GM23338 (cell line): ENCODE data around the gene LRATD1. TPM values are rescaled to one million over a fixed set of nuclear protein-coding genes. Genes with fewer than 3 reads are reported as not detected.

Experiments used
- ATAC-seq: fragments of 200-7000 bp; cut with Tn5 transposase; 3 replicates; pipeline ENCODE4 v1.9.1; 2020
- DNase-seq: peaks from one replicate; pipeline ENCODE4 v3.0.0-alpha.2; 2015; ENCODE audit warnings: low spot score
- H2AFZ ChIP-seq: fragments of 200-600 bp; sonication (generic); 2 replicates; pipeline ENCODE4 v1.8.0; 2016; ENCODE audit warnings: antibody characterized with exemption, mild to moderate bottlenecking, moderate library complexity
- H3F3A ChIP-seq: fragments of 200-600 bp; sonication (generic); replicated peaks from 2 replicates; pipeline ENCODE4 v1.8.0; 2017; ENCODE audit warnings: antibody characterized with exemption, mixed run types, low read depth
- H3K27ac ChIP-seq: fragments of 200-600 bp; sonication (generic); 2 replicates; pipeline ENCODE4 v1.6.1; 2016; ENCODE audit warnings: low read depth
- H3K27me3 ChIP-seq: fragments of 200-600 bp; sonication (generic); 2 replicates; pipeline ENCODE4 v1.8.0; 2016; ENCODE audit warnings: mild to moderate bottlenecking, mixed run types, moderate library complexity; ENCODE audit not compliant: insufficient read depth
- H3K36me3 ChIP-seq: fragments of 200-600 bp; sonication (generic); 2 replicates; pipeline ENCODE4 v1.8.0; 2016; ENCODE audit warnings: mild to moderate bottlenecking; ENCODE audit not compliant: insufficient read depth
- H3K4me1 ChIP-seq: fragments of 200-600 bp; sonication (generic); 2 replicates; pipeline ENCODE4 v1.8.0; 2016; ENCODE audit warnings: mild to moderate bottlenecking, moderate library complexity; ENCODE audit not compliant: insufficient read depth
- H3K4me2 ChIP-seq: fragments of 200-600 bp; sonication (generic); 2 replicates; pipeline ENCODE4 v1.7.1; 2017; ENCODE audit warnings: mixed run types
- H3K4me3 ChIP-seq: fragments of 200-600 bp; sonication (generic); 2 replicates; pipeline ENCODE4 v1.6.1; 2016; ENCODE audit warnings: mixed run types
- H3K79me2 ChIP-seq: fragments of 200-600 bp; sonication (generic); replicated peaks from 2 replicates; pipeline ENCODE4 v1.8.0; 2017; ENCODE audit warnings: mild to moderate bottlenecking; ENCODE audit not compliant: insufficient read depth
- H3K9me2 ChIP-seq: fragments of 200-600 bp; sonication (generic); 2 replicates; pipeline ENCODE4 v1.8.0; 2017; ENCODE audit not compliant: insufficient read depth
- H4K20me1 ChIP-seq: fragments of 200-600 bp; sonication (generic); replicated peaks from 2 replicates; pipeline ENCODE4 v1.8.0; 2017; ENCODE audit warnings: mild to moderate bottlenecking; ENCODE audit not compliant: insufficient read depth
- H3K27ac Mint-ChIP-seq: 2 replicates; pipeline ENCODE4 v1.8.0; 2020; ENCODE audit warnings: inconsistent platforms, mild to moderate bottlenecking, moderate library complexity, mixed read lengths
- H3K27me3 Mint-ChIP-seq: 3 replicates; pipeline ENCODE4 v1.8.0; 2022; ENCODE audit warnings: low read depth, mild to moderate bottlenecking, moderate library complexity, mixed read lengths, inconsistent platforms; ENCODE audit not compliant: insufficient read depth, poor library complexity
- H3K36me3 Mint-ChIP-seq: 3 replicates; pipeline ENCODE4 v1.8.0; 2021; ENCODE audit warnings: low read depth, mild to moderate bottlenecking, inconsistent platforms, moderate library complexity, mixed read lengths
- H3K4me1 Mint-ChIP-seq: 3 replicates; pipeline ENCODE4 v1.8.0; 2020; ENCODE audit warnings: mild to moderate bottlenecking, inconsistent platforms, mixed read lengths
- H3K4me3 Mint-ChIP-seq: 3 replicates; pipeline ENCODE4 v1.8.0; 2021; ENCODE audit warnings: moderate library complexity, mild to moderate bottlenecking, inconsistent platforms, mixed read lengths
- H3K9me3 Mint-ChIP-seq: 3 replicates; pipeline ENCODE4 v1.8.0; 2020; ENCODE audit warnings: moderate library complexity, mild to moderate bottlenecking, inconsistent platforms, mixed read lengths
- CREB1 ChIP-seq: fragments of 250-450 bp; sonication (Bioruptor Pico); IDR thresholded peaks from 2 replicates; pipeline ENCODE4 v1.5.0; 2020; ENCODE audit warnings: low read depth, mild to moderate bottlenecking, moderate library complexity
- CTCF ChIP-seq, 2 experiments: fragments of 200-600 bp in 1 of 2; sonication (generic) in 1 of 2; conservative IDR thresholded peaks; 2 replicates each; pipeline versions ENCODE4 v1.5.1 to v1.6.1; 2016 to 2017; ENCODE audit warnings: antibody characterized with exemption in 2 of 2, low read depth in 2 of 2, mild to moderate bottlenecking in 2 of 2, moderate library complexity in 1 of 2
- ETS1 ChIP-seq: IDR thresholded peaks from 2 replicates; pipeline ENCODE4 v1.6.1; 2016; ENCODE audit warnings: antibody characterized with exemption
- EZH2 ChIP-seq: fragments of 200-600 bp; sonication (generic); IDR thresholded peaks from one replicate; pipeline ENCODE4 v1.8.0; 2017; ENCODE audit warnings: antibody characterized with exemption, mild to moderate bottlenecking, low read depth; ENCODE audit not compliant: unreplicated experiment
- JUNB ChIP-seq: IDR thresholded peaks from one replicate; pipeline ENCODE4 v1.6.1; 2016; ENCODE audit warnings: antibody characterized with exemption; ENCODE audit not compliant: unreplicated experiment
- POLR2AphosphoS5 ChIP-seq: IDR thresholded peaks from 2 replicates; pipeline ENCODE4 v1.6.1; 2016; ENCODE audit warnings: antibody characterized with exemption, low read depth
- REST ChIP-seq: IDR thresholded peaks from one replicate; pipeline ENCODE4 v1.6.1; 2018; ENCODE audit warnings: antibody characterized with exemption; ENCODE audit not compliant: unreplicated experiment
- ZNF114 ChIP-seq: fragments of 250-450 bp; sonication (Bioruptor Pico); IDR thresholded peaks from 2 replicates; pipeline ENCODE4 v1.5.0; 2020; ENCODE audit warnings: mild to moderate bottlenecking, moderate library complexity
- ZNF331 ChIP-seq: fragments of 250-450 bp; sonication (Bioruptor Pico); IDR thresholded peaks from 2 replicates; pipeline ENCODE4 v1.5.0; 2020; ENCODE audit warnings: low read depth, mild to moderate bottlenecking, moderate library complexity
- ZNF462 ChIP-seq: fragments of 250-450 bp; sonication (Bioruptor Pico); IDR thresholded peaks from 2 replicates; pipeline ENCODE4 v1.5.0; 2020; ENCODE audit warnings: mild to moderate bottlenecking, moderate library complexity
- polyA plus RNA-seq: library from polyadenylated mRNA; unstranded; fragments of >200 nt; fragmentation: Nextera tagmentation; extraction: Ambion mirVana; gene quantifications from 2 replicates; pipeline ENCODE4 v1.2.1, GENCODE V29; 2016
- total RNA-seq: library from RNA; depleted of rRNA; stranded (reverse); fragments of >200 nt; shearing (Covaris generic); gene quantifications from 2 replicates; pipeline ENCODE4 v1.2.3, GENCODE V29; 2014

The LRATD1 gene
- total and polyA plus RNA-seq, 2 experiments from 2014 or later: 2.7 to 5.7 TPM

- no peak for ATAC-seq
These were observed 28.8 kb upstream of the LRATD1 start for GRCh38 chr2:14603676-14604075.

More at GRCh38 chr2:14603676-14604075, 28.8 kb upstream of the LRATD1 start:
- H3K36me3 Mint-ChIP-seq: no peaks in the 10 kb centered on the region
- Histone ChIP-seq H3F3A (no peaks in the 10 kb centered on the region), H4K20me1 (no peaks in the 10 kb centered on the region), H3K4me1 (no peaks in the 10 kb centered on the region), H3K9me2 (peaks cover 9% of the 10 kb centered on the region), H3K36me3 (no peaks in the 10 kb centered on the region), H3K4me2 (no peak overlapping the region), H2AFZ (no peak overlapping the region), H3K27me3 (no peaks in the 10 kb centered on the region), H3K27ac (no peak overlapping the region), H3K79me2 (no peaks in the 10 kb centered on the region), H3K4me3 (no peak overlapping the region)
- H3K27me3 Mint-ChIP-seq: no peaks in the 10 kb centered on the region
- TF ChIP-seq ZNF331 (CRISPR knock-in tag): no peak
- no peak for TF ChIP-seq CREB1 (CRISPR knock-in tag)
- TF ChIP-seq REST: no peak
- TF ChIP-seq CTCF (conservative IDR thresholded peaks at IDR 0.05; ENCODE audit: low read depth in 2 of 2): no peak
- TF ChIP-seq ZNF114 (CRISPR knock-in tag): no peak
- TF ChIP-seq ZNF462 (CRISPR knock-in tag): no peak
- TF ChIP-seq ETS1: no peak
- TF ChIP-seq EZH2: no peak
- no peak for TF ChIP-seq POLR2AphosphoS5
- no peak for TF ChIP-seq JUNB
- no peaks in the 10 kb centered on the region for H3K9me3 Mint-ChIP-seq
- H3K4me3 Mint-ChIP-seq: no peak overlapping the region
- H3K4me1 Mint-ChIP-seq: no peaks in the 10 kb centered on the region
- no peak for DNase-seq
- H3K27ac Mint-ChIP-seq: no peak overlapping the region
